Suprapubic skin (tissue), 4 donors: Measurements from ENCODE around the gene FIP1L1. TPM values are rescaled to one million over a fixed set of nuclear protein-coding genes. Genes with fewer than 3 reads are reported as not detected.

Experiments
- DNase-seq, 2 donors: peaks; one replicate each; pipeline ENCODE4 v3.0.0-alpha.2; 2019; ENCODE audit warnings: low spot score in 2 of 2
- H3K27ac ChIP-seq: fragments of 200-600 bp; sonication (generic); one replicate; pipeline ENCODE4 v1.5.1; 2019
- H3K27me3 ChIP-seq: fragments of 200-600 bp; sonication (generic); one replicate; pipeline ENCODE4 v1.5.1; 2019
- H3K36me3 ChIP-seq: fragments of 200-600 bp; sonication (generic); one replicate; pipeline ENCODE4 v1.5.1; 2019
- H3K4me1 ChIP-seq: fragments of 200-600 bp; sonication (generic); one replicate; pipeline ENCODE4 v1.5.1; 2019
- H3K4me3 ChIP-seq: fragments of 200-600 bp; sonication (generic); one replicate; pipeline ENCODE4 v1.5.1; 2019; ENCODE audit warnings: mild to moderate bottlenecking
- H3K9me3 ChIP-seq: fragments of 200-600 bp; sonication (generic); one replicate; pipeline ENCODE4 v1.5.1; 2019
- CTCF ChIP-seq, 2 donors: fragments of 200-600 bp in 1 of 2; fragments of 450-650 bp in 1 of 2; sonication (generic) in 1 of 2; IDR thresholded peaks; one replicate each; pipeline ENCODE4 v1.5.1; 2016 to 2019; ENCODE audit warnings: antibody characterized with exemption in 2 of 2, mild to moderate bottlenecking in 1 of 2, moderate library complexity in 1 of 2
- EP300 ChIP-seq: sonication (generic); formaldehyde crosslinking; IDR thresholded peaks from one replicate; pipeline ENCODE4 v1.6.1; 2017; ENCODE audit warnings: antibody characterized with exemption
- POLR2A ChIP-seq, 2 donors: fragments of 450-650 bp; IDR thresholded peaks; one replicate each; pipeline ENCODE4 v1.6.1; 2017; ENCODE audit warnings: antibody characterized with exemption in 2 of 2, mild to moderate bottlenecking in 2 of 2, moderate library complexity in 2 of 2
- POLR2AphosphoS5 ChIP-seq, 3 donors: sonication (generic); formaldehyde crosslinking; IDR thresholded peaks; one replicate each; pipeline ENCODE4 v1.6.1; 2017; ENCODE audit warnings: antibody characterized with exemption in 3 of 3
- WGBS: methylation state at CpG from one replicate; pipeline ENCODE4 v1.1.5; 2018; 5-methylcytosine and 5-hydroxymethylcytosine counted together
- total RNA-seq, 4 donors: library from RNA; depleted of rRNA; stranded (reverse); fragments of >200 nt; gene quantifications; one replicate each; pipeline ENCODE4 v1.1.0, GENCODE V29; 2016

Gene FIP1L1
- total RNA-seq, 4 donors from 2014 or later = 33.8 to 57.5 (median 46.6) TPM

GRCh38 chr4:53444954-53445353, 67.5 kb downstream of the FIP1L1 start:
- no peaks in the 10 kb centered on the region for H3K9me3 ChIP-seq
- H3K36me3 ChIP-seq = peaks cover 37% of the 10 kb centered on the region
- TF ChIP-seq CTCF (IDR thresholded peaks at IDR 0.05) (no peak), POLR2AphosphoS5 (IDR thresholded peaks at IDR 0.05) (no peak), POLR2A (IDR thresholded peaks at IDR 0.05) (no peak), EP300 (no peak)
- H3K27ac ChIP-seq = no peak overlapping the region
- 94% methylated on average over 2 of the region's 2 CpGs for WGBS
- H3K4me3 ChIP-seq = no peak overlapping the region
- H3K27me3 ChIP-seq = no peaks in the 10 kb centered on the region
- DNase-seq = no peak
- H3K4me1 ChIP-seq = peaks cover 4% of the 10 kb centered on the region

- no peaks in the 10 kb centered on the region for H3K9me3 ChIP-seq
- TF ChIP-seq EP300 (no peak), CTCF (IDR thresholded peaks at IDR 0.05) (no peak), POLR2AphosphoS5 (IDR thresholded peaks at IDR 0.05) (no peak)
- H3K36me3 ChIP-seq = peaks cover 47% of the 10 kb centered on the region
- H3K27me3 ChIP-seq = no peaks in the 10 kb centered on the region
- WGBS = 86% methylated on average over 3 of the region's 3 CpGs
- H3K4me3 ChIP-seq = no peak overlapping the region
- DNase-seq = no peak
- H3K4me1 ChIP-seq = peaks cover 4% of the 10 kb centered on the region
- no peak overlapping the region for H3K27ac ChIP-seq
Measured at GRCh38 chr4:53450773-53451172, 73.3 kb downstream of the FIP1L1 start.

GRCh38 chr4:53453385-53453784, 75.9 kb downstream of the FIP1L1 start:
- H3K4me1 ChIP-seq = peaks cover 4% of the 10 kb centered on the region
- no peaks in the 10 kb centered on the region for H3K9me3 ChIP-seq
- 87% methylated on average over 2 of the region's 2 CpGs for WGBS
- H3K4me3 ChIP-seq = no peak overlapping the region
- TF ChIP-seq EP300 = no peak
- TF ChIP-seq CTCF (IDR thresholded peaks at IDR 0.05) = no peak
- TF ChIP-seq POLR2A (IDR thresholded peaks at IDR 0.05) = no peak
- no peak for TF ChIP-seq POLR2AphosphoS5 (IDR thresholded peaks at IDR 0.05)
- no peak for DNase-seq
- peaks cover 49% of the 10 kb centered on the region for H3K36me3 ChIP-seq
- no peak overlapping the region for H3K27ac ChIP-seq
- H3K27me3 ChIP-seq = no peaks in the 10 kb centered on the region

- Histone ChIP-seq H3K27ac (no peak overlapping the region), H3K36me3 (peaks cover 69% of the 10 kb centered on the region), H3K4me3 (no peak overlapping the region), H3K27me3 (no peaks in the 10 kb centered on the region), H3K4me1 (no peaks in the 10 kb centered on the region), H3K9me3 (no peaks in the 10 kb centered on the region)
- no peak for TF ChIP-seq POLR2AphosphoS5 (IDR thresholded peaks at IDR 0.05)
- DNase-seq = no peak
- 95% methylated on average over 3 of the region's 3 CpGs for WGBS
Measured at GRCh38 chr4:53455766-53456165, 78.3 kb downstream of the FIP1L1 start.

GRCh38 chr4:53456178-53456577, 78.7 kb downstream of the FIP1L1 start:
- no peaks in the 10 kb centered on the region for H3K9me3 ChIP-seq
- TF ChIP-seq CTCF (IDR thresholded peaks at IDR 0.05) (no peak), POLR2A (IDR thresholded peaks at IDR 0.05) (no peak), EP300 (no peak), POLR2AphosphoS5 (IDR thresholded peaks at IDR 0.05) (no peak)
- no peaks in the 10 kb centered on the region for H3K27me3 ChIP-seq
- H3K4me3 ChIP-seq = no peak overlapping the region
- H3K36me3 ChIP-seq = peaks cover 73% of the 10 kb centered on the region
- H3K27ac ChIP-seq = no peak overlapping the region
- no peaks in the 10 kb centered on the region for H3K4me1 ChIP-seq
- no peak for DNase-seq

- no peak overlapping the region for H3K4me3 ChIP-seq
- no peak for DNase-seq
- no peak for TF ChIP-seq POLR2A (IDR thresholded peaks at IDR 0.05)
- TF ChIP-seq POLR2AphosphoS5 (IDR thresholded peaks at IDR 0.05) = no peak
- TF ChIP-seq EP300 = no peak
- TF ChIP-seq CTCF (IDR thresholded peaks at IDR 0.05) = no peak
- peaks cover 61% of the 10 kb centered on the region for H3K36me3 ChIP-seq
- no peaks in the 10 kb centered on the region for H3K4me1 ChIP-seq
- no peaks in the 10 kb centered on the region for H3K27me3 ChIP-seq
- H3K9me3 ChIP-seq = no peaks in the 10 kb centered on the region
- no peak overlapping the region for H3K27ac ChIP-seq
Measured at GRCh38 chr4:53459548-53459947, 82.1 kb downstream of the FIP1L1 start.
